ENCODE data around the gene NEXMIF. TPM values are rescaled to one million over a fixed set of nuclear protein-coding genes. Genes with fewer than 3 reads are reported as not detected.
"Not testable (repeated sequence)": the region's sequence is repeated elsewhere in the genome, so short reads cannot be mapped to it uniquely, and the experiment has no call there.

NEXMIF gene
- total RNA-seq, 5 donors from 2014 or later (not counting 1 experiment from before 2014, with no cell fraction given) = 0.60 to 2.0 (median 0.75) TPM

DNA sequence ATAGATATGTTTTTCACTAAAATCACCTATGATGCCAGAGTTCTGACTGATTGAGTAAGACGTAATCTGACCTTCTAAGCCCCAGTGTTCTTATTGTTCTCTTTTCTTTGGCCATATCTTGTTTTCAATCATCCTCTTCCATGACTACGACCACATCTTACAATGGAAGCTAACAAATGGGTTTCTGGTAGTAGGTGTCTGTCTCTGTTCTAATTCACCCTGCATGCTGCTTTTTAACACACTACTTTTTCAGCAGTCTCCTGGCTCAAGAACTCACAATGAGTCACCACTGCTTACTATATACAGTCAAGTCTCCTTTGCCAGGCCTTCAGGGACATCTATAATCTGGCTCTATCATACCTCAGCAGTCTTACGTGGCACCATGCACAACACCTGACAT, 146.1 kb downstream of the NEXMIF start:
- POLR2A ChIA-PET = interaction anchor here in 1 of 2 donors (0.5 kb wide), 1 partner anchor 1142 kb away, joined by 6 read pairs; no protein-coding TSS in a partner anchor

DNA sequence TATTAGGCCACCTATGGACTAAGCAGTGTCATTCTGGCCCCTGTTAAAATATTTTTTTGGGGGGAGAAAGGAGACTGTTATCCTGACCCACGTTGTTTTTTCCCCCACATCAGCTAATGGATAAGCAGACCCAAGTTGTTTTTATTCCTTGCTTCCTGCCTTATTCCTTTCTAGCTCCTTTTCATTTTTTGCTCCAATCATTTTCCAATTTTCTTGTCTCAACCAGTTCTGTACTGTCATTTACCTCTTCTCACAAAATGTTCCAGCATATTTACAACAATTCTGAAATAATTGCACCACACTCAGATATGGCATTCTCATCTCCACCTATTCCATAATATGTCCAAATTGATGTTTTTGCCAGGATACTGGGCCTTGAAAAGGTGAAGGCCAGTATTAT, 150.3 kb downstream of the NEXMIF start:
- Mint-ChIP-seq H3K4me1 (no peaks in the 10 kb centered on the region), H3K9me3 (no peaks in the 10 kb centered on the region), H3K27me3 (peaks cover 0 to 12% of the 10 kb centered on the region in 2 donors), H3K4me3 (no peak overlapping the region), H3K27ac (no peak overlapping the region), H3K36me3 (no peaks in the 10 kb centered on the region)
- POLR2A ChIA-PET = no interaction called here
- Histone ChIP-seq H3K27ac (ENCODE audit: low read length) (no peak overlapping the region), H3K36me3 (ENCODE audit: control insufficient read depth in 2 of 2, extremely low read depth in 1 of 2, insufficient read depth in 1 of 2, low read length in 1 of 2) (no peaks in the 10 kb centered on the region), H3K9me3 (no peaks in the 10 kb centered on the region), H3K4me3 (ENCODE audit: control insufficient read depth in 1 of 2, extremely low read depth in 1 of 2, low read length in 1 of 2) (no peak overlapping the region), H3K27me3 (replicated peaks in 1 of 2; ENCODE audit: control insufficient read depth in 2 of 2, extremely low read depth in 1 of 2, insufficient read depth in 2 of 2, low read length in 1 of 2) (no peaks in the 10 kb centered on the region), H3K4me1 (ENCODE audit: control insufficient read depth in 1 of 2, extremely low read depth in 1 of 2, insufficient read depth in 2 of 2, low read length in 2 of 2) (no peaks in the 10 kb centered on the region)
- no peak for DNase-seq
- no peak for ATAC-seq (replicated peaks in 1 of 4)
- WGBS (ENCODE audit: insufficient coverage) = no CpG with 5 or more reads among the region's 1 CpG
- CTCF ChIA-PET = no interaction called here

More for the DNA sequence above, 146.1 kb downstream of the NEXMIF start:
- CTCF ChIA-PET = no interaction called here
- Histone ChIP-seq H3K4me1 (ENCODE audit: control insufficient read depth in 1 of 2, extremely low read depth in 1 of 2, insufficient read depth in 2 of 2, low read length in 2 of 2) (no peaks in the 10 kb centered on the region), H3K4me3 (ENCODE audit: control insufficient read depth in 1 of 2, extremely low read depth in 1 of 2, low read length in 1 of 2) (no peak overlapping the region), H3K9me3 (no peaks in the 10 kb centered on the region), H3K36me3 (ENCODE audit: control insufficient read depth in 2 of 2, extremely low read depth in 1 of 2, insufficient read depth in 1 of 2, low read length in 1 of 2) (no peaks in the 10 kb centered on the region), H3K27ac (ENCODE audit: low read length) (no peak overlapping the region), H3K27me3 (replicated peaks in 1 of 2; ENCODE audit: control insufficient read depth in 2 of 2, extremely low read depth in 1 of 2, insufficient read depth in 2 of 2, low read length in 1 of 2) (no peaks in the 10 kb centered on the region)
- Mint-ChIP-seq H3K4me3 (no peak overlapping the region), H3K36me3 (no peaks in the 10 kb centered on the region), H3K9me3 (no peaks in the 10 kb centered on the region), H3K27ac (no peak overlapping the region), H3K27me3 (peaks cover 0 to 9% of the 10 kb centered on the region in 2 donors), H3K4me1 (no peaks in the 10 kb centered on the region)
- WGBS (ENCODE audit: insufficient coverage) = 86% methylated on average over 1 of the region's 3 CpGs
- ATAC-seq (replicated peaks in 1 of 4) (no peak), DNase-seq (no peak)

DNA sequence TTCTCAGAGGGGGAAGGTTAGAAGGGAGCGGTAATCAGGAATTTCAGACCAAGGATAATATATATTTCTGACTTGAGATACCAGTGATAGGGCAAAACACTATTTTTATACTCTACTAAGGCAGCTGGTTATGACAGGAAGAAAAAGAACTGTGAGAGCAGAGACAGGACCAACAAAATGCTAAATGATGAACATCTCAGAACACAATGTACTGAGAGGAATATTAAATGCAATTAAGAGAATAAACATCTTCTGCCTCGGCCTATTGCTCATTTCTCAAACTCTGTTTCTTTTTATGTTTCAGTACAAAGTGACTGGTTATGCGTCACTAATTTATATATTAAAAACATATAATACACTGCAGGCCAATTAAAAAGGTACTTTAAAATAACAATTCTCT, 188.8 kb downstream of the NEXMIF start:
- Histone ChIP-seq H3K36me3 (ENCODE audit: control insufficient read depth in 2 of 2, extremely low read depth in 1 of 2, insufficient read depth in 1 of 2, low read length in 1 of 2) (no peaks in the 10 kb centered on the region), H3K27ac (ENCODE audit: low read length) (no peak overlapping the region), H3K4me3 (ENCODE audit: control insufficient read depth in 1 of 2, extremely low read depth in 1 of 2, low read length in 1 of 2) (no peak overlapping the region), H3K9me3 (no peaks in the 10 kb centered on the region), H3K27me3 (replicated peaks in 1 of 2; ENCODE audit: control insufficient read depth in 2 of 2, extremely low read depth in 1 of 2, insufficient read depth in 2 of 2, low read length in 1 of 2) (no peaks in the 10 kb centered on the region), H3K4me1 (ENCODE audit: control insufficient read depth in 1 of 2, extremely low read depth in 1 of 2, insufficient read depth in 2 of 2, low read length in 2 of 2) (no peaks in the 10 kb centered on the region)
- no peaks in the 10 kb centered on the region for H3K9me3 Mint-ChIP-seq
- H3K4me1 Mint-ChIP-seq = no peaks in the 10 kb centered on the region
- H3K27ac Mint-ChIP-seq = no peak overlapping the region
- peaks cover 0 to 4% of the 10 kb centered on the region in 2 donors for H3K27me3 Mint-ChIP-seq
- DNase-seq = no peak
- no peak for ATAC-seq (replicated peaks in 1 of 4)
- WGBS (ENCODE audit: insufficient coverage) = no CpG with 5 or more reads among the region's 3 CpGs
- no peaks in the 10 kb centered on the region for H3K36me3 Mint-ChIP-seq
- no peak overlapping the region for H3K4me3 Mint-ChIP-seq
- ChIA-PET POLR2A (no interaction called here), CTCF (no interaction called here)

DNA sequence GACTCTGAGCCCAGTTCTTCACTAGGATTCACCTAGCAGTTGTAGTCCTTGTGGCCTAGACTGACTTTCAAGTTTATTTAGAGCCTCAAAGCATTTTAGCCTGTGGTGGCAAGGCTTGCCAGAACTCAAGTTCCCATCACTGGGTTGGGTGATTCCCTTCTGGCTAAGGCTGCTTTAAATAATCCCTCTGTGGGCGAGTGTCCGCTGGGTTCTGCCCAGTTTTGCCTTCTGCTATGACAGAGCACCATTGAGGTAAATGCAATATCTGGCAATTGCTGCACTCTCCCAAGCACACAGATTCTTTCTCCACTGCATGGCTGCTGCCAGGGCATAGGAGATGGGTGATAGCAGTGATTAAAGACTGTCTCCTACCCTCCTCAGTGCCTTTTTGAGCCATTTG, 220.0 kb downstream of the NEXMIF start:
- Mint-ChIP-seq H3K4me1 (no peaks in the 10 kb centered on the region), H3K27ac (no peak overlapping the region), H3K36me3 (no peaks in the 10 kb centered on the region), H3K27me3 (peaks cover 2 to 34% of the 10 kb centered on the region in 2 donors), H3K9me3 (peaks cover 0 to 6% (median 3%) of the 10 kb centered on the region in 3 donors), H3K4me3 (no peak overlapping the region)
- ChIA-PET CTCF (no interaction called here), POLR2A (no interaction called here)
- Histone ChIP-seq H3K4me1 (ENCODE audit: control insufficient read depth in 1 of 2, extremely low read depth in 1 of 2, insufficient read depth in 2 of 2, low read length in 2 of 2) (no peaks in the 10 kb centered on the region), H3K27ac (ENCODE audit: low read length) (no peak overlapping the region), H3K36me3 (ENCODE audit: control insufficient read depth in 2 of 2, extremely low read depth in 1 of 2, insufficient read depth in 1 of 2, low read length in 1 of 2) (no peaks in the 10 kb centered on the region), H3K27me3 (replicated peaks in 1 of 2; ENCODE audit: control insufficient read depth in 2 of 2, extremely low read depth in 1 of 2, insufficient read depth in 2 of 2, low read length in 1 of 2) (no peaks in the 10 kb centered on the region), H3K4me3 (ENCODE audit: control insufficient read depth in 1 of 2, extremely low read depth in 1 of 2, low read length in 1 of 2) (no peak overlapping the region), H3K9me3 (no peaks in the 10 kb centered on the region)
- ATAC-seq (replicated peaks in 1 of 4) (no peak), DNase-seq (no peak)
- WGBS (ENCODE audit: insufficient coverage) = no CpG with 5 or more reads among the region's 2 CpGs

- DNase-seq; H3K4me3 Mint-ChIP-seq; ATAC-seq (replicated peaks in 1 of 4); H3K27me3 ChIP-seq (replicated peaks in 1 of 2; ENCODE audit: control insufficient read depth in 2 of 2, extremely low read depth in 1 of 2, insufficient read depth in 2 of 2, low read length in 1 of 2); H3K4me1 ChIP-seq (ENCODE audit: control insufficient read depth in 1 of 2, extremely low read depth in 1 of 2, insufficient read depth in 2 of 2, low read length in 2 of 2); H3K9me3 Mint-ChIP-seq; H3K27ac ChIP-seq (ENCODE audit: low read length); H3K36me3 Mint-ChIP-seq; H3K27ac Mint-ChIP-seq; CTCF ChIA-PET; H3K36me3 ChIP-seq (ENCODE audit: control insufficient read depth in 2 of 2, extremely low read depth in 1 of 2, insufficient read depth in 1 of 2, low read length in 1 of 2); H3K9me3 ChIP-seq; POLR2A ChIA-PET; H3K4me1 Mint-ChIP-seq; H3K4me3 ChIP-seq (ENCODE audit: control insufficient read depth in 1 of 2, extremely low read depth in 1 of 2, low read length in 1 of 2): not testable (repeated sequence)
- H3K27me3 Mint-ChIP-seq = peaks cover 7 to 25% of the 10 kb centered on the region in 2 donors
- no CpG with 5 or more reads among the region's 2 CpGs for WGBS (ENCODE audit: insufficient coverage)
These were observed 223.9 kb downstream of the NEXMIF start for GRCh38 chrX:74701343-74701742.

DNA sequence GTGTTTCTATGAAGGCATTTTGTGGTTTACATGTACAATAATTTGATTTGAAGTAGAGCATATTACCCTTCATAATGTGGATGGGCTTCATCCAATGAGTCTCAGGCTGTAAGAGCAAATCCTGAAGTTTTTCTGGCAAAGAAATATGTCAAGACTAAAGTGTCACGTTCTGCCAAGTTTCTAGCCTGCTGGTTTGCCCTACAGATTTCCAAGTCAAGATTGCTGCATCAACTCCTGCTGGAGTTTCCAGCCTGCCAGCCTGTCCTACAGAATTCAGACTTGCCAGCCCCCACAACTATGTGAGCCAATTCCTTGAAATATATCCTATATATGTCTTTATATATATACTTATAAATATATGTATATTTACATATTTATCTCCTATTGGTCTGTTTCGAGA, 240.8 kb downstream of the NEXMIF start:
- H3K9me3 ChIP-seq = no peaks in the 10 kb centered on the region
- no peak for DNase-seq
- POLR2A ChIA-PET = no interaction called here
- peaks cover 3 to 11% (median 8%) of the 10 kb centered on the region in 3 donors for H3K9me3 Mint-ChIP-seq
- no peaks in the 10 kb centered on the region for H3K36me3 Mint-ChIP-seq
- H3K4me3 ChIP-seq (ENCODE audit: control insufficient read depth in 1 of 2, extremely low read depth in 1 of 2, low read length in 1 of 2) = no peak overlapping the region
- CTCF ChIA-PET = no interaction called here
- no peak overlapping the region for H3K4me3 Mint-ChIP-seq
- H3K27ac Mint-ChIP-seq = no peak overlapping the region
- ATAC-seq (replicated peaks in 1 of 4) = no peak
- peaks cover 0 to 10% of the 10 kb centered on the region in 2 donors for H3K27me3 Mint-ChIP-seq
- H3K27me3 ChIP-seq (replicated peaks in 1 of 2; ENCODE audit: control insufficient read depth in 2 of 2, extremely low read depth in 1 of 2, insufficient read depth in 2 of 2, low read length in 1 of 2) = no peaks in the 10 kb centered on the region
- H3K36me3 ChIP-seq (ENCODE audit: control insufficient read depth in 2 of 2, extremely low read depth in 1 of 2, insufficient read depth in 1 of 2, low read length in 1 of 2) = no peaks in the 10 kb centered on the region
- no peaks in the 10 kb centered on the region for H3K4me1 ChIP-seq (ENCODE audit: control insufficient read depth in 1 of 2, extremely low read depth in 1 of 2, insufficient read depth in 2 of 2, low read length in 2 of 2)
- H3K4me1 Mint-ChIP-seq = no peaks in the 10 kb centered on the region
- no CpG with 5 or more reads among the region's 2 CpGs for WGBS (ENCODE audit: insufficient coverage)
- H3K27ac ChIP-seq (ENCODE audit: low read length) = no peak overlapping the region

All from T-cell (primary cell).